ENCODE results near the gene DLG4.

Gene DLG4

DNA sequence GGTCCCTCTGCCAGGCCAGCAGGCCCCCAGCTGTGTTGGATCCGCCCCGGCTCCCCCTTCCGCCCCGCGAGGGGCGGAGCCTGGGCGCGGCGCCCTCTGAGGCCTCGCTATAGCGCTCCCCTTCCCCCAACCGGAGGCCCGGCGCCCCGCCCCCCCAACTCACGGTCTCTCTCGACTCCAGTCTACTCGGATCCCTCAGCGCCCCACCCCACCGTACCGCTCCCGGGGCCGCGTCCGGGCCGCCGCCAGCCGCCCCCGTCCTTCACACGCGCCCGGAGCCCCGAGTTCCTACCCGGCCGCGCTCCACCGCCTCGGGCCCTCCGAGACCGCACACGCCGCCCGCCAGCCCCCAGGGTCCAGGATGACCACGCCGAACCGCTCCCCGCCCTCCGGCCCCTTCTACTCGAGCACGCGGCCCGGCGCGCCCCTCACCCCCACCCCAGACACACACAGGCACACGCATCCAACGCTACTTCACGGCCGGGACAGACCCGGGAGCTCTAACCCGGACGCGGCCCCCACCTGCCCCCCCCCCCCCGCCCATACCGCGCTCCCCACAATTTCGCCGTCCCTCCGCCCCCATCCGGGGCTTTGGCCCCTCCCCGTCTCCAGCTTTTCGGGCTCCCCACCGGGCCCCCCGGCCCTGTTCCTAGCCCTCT lies 18.3 kb upstream of the DLG4 start:
- Histone ChIP-seq H3K4me1 (ENCODE audit: control insufficient read depth in 1 of 2, insufficient read depth in 2 of 2, low read length in 2 of 2) (peaks cover 29 to 51% of the 10 kb centered on the region in 2 donors), H3K9me3 (ENCODE audit: control insufficient read depth in 1 of 2, low read length in 2 of 2) (no peaks in the 10 kb centered on the region), H3K36me3 (ENCODE audit: control insufficient read depth in 1 of 2, insufficient read depth in 2 of 2, low read length in 2 of 2) (peaks cover 26 to 48% of the 10 kb centered on the region in 2 donors), H3K27me3 (ENCODE audit: low read depth, low read length) (no peaks in the 10 kb centered on the region), H3K4me3 (ENCODE audit: low read depth in 1 of 2, low read length in 2 of 2) (peak overlapping the region; percentile 37 to 96), H3K27ac (ENCODE audit: low read length) (peak overlapping the region; percentile 80)

DNA sequence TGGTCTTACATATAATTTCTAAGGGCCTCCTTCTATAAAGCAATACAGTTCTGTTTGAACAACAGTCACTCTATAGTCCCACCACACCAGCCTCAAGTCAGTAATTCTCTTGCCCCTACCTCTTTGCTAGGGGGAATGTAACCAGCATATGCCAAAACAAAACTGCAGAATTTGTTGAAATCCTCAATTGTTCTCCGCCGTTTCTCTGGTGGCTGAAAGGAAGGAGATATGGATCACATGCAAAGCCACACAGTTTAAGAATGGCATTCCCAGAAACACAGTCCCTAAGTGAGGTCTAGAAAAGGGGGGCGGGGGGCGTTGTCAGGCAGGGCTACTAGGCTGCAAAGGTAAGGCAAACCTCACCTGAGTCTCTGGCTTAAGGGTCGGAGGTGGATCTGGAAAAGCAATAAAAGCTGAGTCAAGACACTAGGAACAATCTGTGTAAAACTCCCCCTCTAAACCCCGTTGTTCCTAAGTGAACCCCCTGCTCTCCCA lies 17.7 kb upstream of the DLG4 start:
- H3K27ac ChIP-seq (ENCODE audit: low read length), result peak overlapping the region; percentile 80
- no peaks in the 10 kb centered on the region for H3K27me3 ChIP-seq (ENCODE audit: low read depth, low read length)
- H3K36me3 ChIP-seq (ENCODE audit: control insufficient read depth in 1 of 2, insufficient read depth in 2 of 2, low read length in 2 of 2), result peaks cover 26 to 44% of the 10 kb centered on the region in 2 donors
- H3K4me1 ChIP-seq (ENCODE audit: control insufficient read depth in 1 of 2, insufficient read depth in 2 of 2, low read length in 2 of 2), result peaks cover 31 to 57% of the 10 kb centered on the region in 2 donors
- H3K9me3 ChIP-seq (ENCODE audit: control insufficient read depth in 1 of 2, low read length in 2 of 2), result no peaks in the 10 kb centered on the region
- H3K4me3 ChIP-seq (ENCODE audit: low read depth in 1 of 2, low read length in 2 of 2), result peak overlapping the region; percentile 37 to 96

DNA sequence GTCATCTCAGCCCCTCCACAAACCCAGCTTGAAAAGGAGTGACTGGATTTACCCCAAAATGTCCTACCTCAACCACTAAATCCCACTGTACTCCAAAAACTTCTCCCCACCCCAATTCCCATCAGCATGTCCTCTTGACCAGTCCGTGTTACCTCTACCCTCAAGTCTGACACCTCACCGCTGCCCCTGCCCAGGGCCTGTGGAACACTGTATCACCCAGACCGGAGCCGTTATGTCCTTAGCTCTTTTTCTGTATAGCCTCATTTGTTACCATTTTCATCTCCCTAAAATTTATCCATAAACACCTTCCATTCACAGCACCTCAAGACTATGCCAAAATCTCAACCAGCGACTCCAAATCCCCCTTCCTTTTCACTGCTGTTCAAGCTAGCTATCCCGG lies 17.2 kb upstream of the DLG4 start:
- peaks cover 33 to 62% of the 10 kb centered on the region in 2 donors for H3K4me1 ChIP-seq (ENCODE audit: control insufficient read depth in 1 of 2, insufficient read depth in 2 of 2, low read length in 2 of 2)
- H3K27ac ChIP-seq (ENCODE audit: low read length), result peak overlapping the region; percentile 80
- no peak overlapping the region for H3K4me3 ChIP-seq (ENCODE audit: low read depth in 1 of 2, low read length in 2 of 2)
- H3K36me3 ChIP-seq (ENCODE audit: control insufficient read depth in 1 of 2, insufficient read depth in 2 of 2, low read length in 2 of 2), result peaks cover 26 to 40% of the 10 kb centered on the region in 2 donors
- no peaks in the 10 kb centered on the region for H3K27me3 ChIP-seq (ENCODE audit: low read depth, low read length)
- no peaks in the 10 kb centered on the region for H3K9me3 ChIP-seq (ENCODE audit: control insufficient read depth in 1 of 2, low read length in 2 of 2)

DNA sequence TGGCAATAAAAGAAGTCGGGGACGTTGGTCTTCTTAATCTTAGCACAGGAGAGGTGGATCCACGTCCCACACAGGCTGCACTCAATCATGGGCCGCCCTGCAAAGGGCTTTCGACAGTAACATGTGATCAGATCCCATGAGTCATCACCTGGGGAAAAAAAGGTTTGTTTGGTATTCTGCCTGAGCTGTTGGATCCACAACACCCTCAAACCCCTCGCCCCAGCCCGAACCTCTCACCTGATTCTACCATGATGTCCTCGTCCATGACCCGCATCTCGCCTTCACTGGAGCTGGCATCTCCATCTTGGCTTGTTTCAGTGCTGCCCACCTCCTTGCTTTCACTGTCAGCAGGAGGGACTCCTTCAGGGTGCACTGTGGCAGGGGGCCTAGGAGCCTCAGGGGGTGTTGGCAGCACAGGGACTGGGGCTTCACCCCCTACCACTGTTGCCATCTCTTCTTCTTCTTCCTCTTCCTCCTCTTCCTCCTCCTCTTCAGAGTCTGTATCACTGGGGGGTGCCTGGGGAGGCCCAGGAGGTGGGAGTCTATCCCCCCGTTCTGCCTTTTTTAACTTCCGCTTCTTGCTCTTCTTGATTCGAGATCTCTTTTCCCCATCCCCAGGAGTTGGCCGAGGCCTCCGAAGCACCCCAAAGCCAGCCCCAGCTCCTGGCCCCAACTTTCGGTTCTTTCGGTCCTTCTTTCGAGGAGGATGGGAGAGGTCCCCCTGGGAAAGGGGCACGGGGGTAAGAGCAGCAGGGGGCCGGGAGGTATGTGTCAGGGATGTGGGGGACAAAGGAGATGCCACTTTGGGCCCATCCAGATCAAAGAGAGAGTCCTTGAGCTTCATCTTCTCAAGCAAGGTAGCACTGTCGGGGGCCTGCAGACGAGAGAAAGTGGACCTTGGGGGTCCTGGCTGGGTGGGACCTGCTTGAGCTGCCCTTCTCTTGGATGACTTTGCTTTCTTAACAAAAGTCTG lies 16.3 kb upstream of the DLG4 start:
- Histone ChIP-seq H3K4me3 (ENCODE audit: low read depth in 1 of 2, low read length in 2 of 2) (no peak overlapping the region), H3K27ac (ENCODE audit: low read length) (peak overlapping the region; percentile 76)

DNA sequence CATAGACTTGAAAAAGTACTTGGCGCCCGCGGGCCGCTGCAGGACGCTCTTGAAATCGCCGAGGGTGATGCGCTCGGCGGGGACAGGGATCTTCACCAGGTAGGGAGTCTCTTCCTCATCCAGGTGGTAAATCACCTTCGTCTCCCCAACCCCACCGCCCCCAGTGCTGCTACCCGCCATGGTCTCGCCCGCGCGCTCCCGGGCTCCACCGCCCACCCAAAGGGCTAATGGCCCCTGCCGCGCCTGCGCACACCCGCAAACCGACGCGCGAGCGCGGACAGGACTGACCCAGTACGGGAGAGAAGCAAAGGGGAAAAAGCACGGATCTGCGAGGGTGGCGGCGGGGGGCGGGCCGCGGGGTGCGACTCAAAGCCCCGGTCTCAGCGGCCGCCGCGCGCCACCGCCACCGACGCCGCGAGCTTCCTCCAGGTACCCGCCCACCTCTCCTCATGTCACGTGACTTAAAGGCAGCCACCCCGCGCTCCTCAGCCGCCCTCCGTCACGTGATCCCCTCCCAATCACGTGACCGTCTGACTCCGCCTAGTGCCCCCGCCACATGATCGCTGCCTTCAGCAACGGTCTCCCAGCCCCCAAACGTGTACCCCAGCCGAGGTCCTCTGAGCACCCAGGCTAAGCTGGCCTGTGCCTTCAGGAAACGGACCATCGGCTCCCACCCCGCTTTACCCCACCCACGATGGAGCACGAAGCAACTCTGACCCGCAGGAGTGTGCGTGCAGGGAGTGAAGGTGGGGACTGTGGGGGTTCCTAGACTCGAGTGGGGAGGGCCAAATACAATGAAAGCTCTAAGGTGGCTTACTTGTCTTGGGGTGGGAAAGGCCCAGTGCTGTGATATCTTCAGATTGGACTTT lies 14.7 kb upstream of the DLG4 start, which contains the start of gene DVL2:
Gene DVL2, minus strand, starts transcription at position 435 of the 869 bp plus-strand sequence. Its CDS starts 255 bp downstream, at position 180.
- H3K4me1 ChIP-seq (ENCODE audit: control insufficient read depth in 1 of 2, insufficient read depth in 2 of 2, low read length in 2 of 2), result peaks cover 17 to 44% of the 10 kb centered on the region in 2 donors

More for the DNA sequence above, 16.3 kb upstream of the DLG4 start:
- H3K9me3 ChIP-seq (ENCODE audit: control insufficient read depth in 1 of 2, low read length in 2 of 2), result no peaks in the 10 kb centered on the region
- peaks cover 29 to 57% of the 10 kb centered on the region in 2 donors for H3K4me1 ChIP-seq (ENCODE audit: control insufficient read depth in 1 of 2, insufficient read depth in 2 of 2, low read length in 2 of 2)
- peaks cover 25 to 32% of the 10 kb centered on the region in 2 donors for H3K36me3 ChIP-seq (ENCODE audit: control insufficient read depth in 1 of 2, insufficient read depth in 2 of 2, low read length in 2 of 2)
- no peaks in the 10 kb centered on the region for H3K27me3 ChIP-seq (ENCODE audit: low read depth, low read length)

DNA sequence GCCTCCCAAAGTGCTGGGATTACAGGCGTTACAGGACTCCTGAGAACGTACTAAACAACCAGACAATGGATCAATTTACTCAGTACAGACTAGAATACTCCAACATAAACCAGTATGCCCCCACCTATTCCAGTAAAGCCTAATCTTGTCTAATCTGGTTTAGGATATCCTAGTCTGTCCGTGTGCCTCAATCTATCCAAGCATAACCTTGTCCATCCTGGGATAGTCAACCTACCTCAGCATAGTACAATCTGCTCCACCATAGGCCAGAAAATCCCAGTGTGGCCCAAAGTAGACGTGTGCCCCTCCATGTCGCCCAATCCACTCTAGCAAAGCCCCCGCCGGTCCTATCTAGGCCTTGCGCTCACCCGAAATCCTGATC lies 14.1 kb upstream of the DLG4 start:
- Histone ChIP-seq H3K4me3 (ENCODE audit: low read depth in 1 of 2, low read length in 2 of 2) (peak overlapping the region; percentile 91 to 98), H3K27ac (ENCODE audit: low read length) (peak overlapping the region; percentile 87), H3K27me3 (ENCODE audit: low read depth, low read length) (no peaks in the 10 kb centered on the region), H3K9me3 (ENCODE audit: control insufficient read depth in 1 of 2, low read length in 2 of 2) (no peaks in the 10 kb centered on the region), H3K36me3 (ENCODE audit: control insufficient read depth in 1 of 2, insufficient read depth in 2 of 2, low read length in 2 of 2) (peaks cover 27 to 38% of the 10 kb centered on the region in 2 donors), H3K4me1 (ENCODE audit: control insufficient read depth in 1 of 2, insufficient read depth in 2 of 2, low read length in 2 of 2) (peaks cover 17 to 44% of the 10 kb centered on the region in 2 donors)

More for the DNA sequence above, 14.7 kb upstream of the DLG4 start, which contains the start of gene DVL2:
- Histone ChIP-seq H3K9me3 (ENCODE audit: control insufficient read depth in 1 of 2, low read length in 2 of 2) (no peaks in the 10 kb centered on the region), H3K36me3 (ENCODE audit: control insufficient read depth in 1 of 2, insufficient read depth in 2 of 2, low read length in 2 of 2) (peaks cover 24 to 32% of the 10 kb centered on the region in 2 donors), H3K4me3 (ENCODE audit: low read depth in 1 of 2, low read length in 2 of 2) (peak within 1 kb of the TSS; percentile 91 to 98), H3K27ac (ENCODE audit: low read length) (peak within 1 kb of the TSS; percentile 87), H3K27me3 (ENCODE audit: low read depth, low read length) (no peaks in the 10 kb centered on the region)

DNA sequence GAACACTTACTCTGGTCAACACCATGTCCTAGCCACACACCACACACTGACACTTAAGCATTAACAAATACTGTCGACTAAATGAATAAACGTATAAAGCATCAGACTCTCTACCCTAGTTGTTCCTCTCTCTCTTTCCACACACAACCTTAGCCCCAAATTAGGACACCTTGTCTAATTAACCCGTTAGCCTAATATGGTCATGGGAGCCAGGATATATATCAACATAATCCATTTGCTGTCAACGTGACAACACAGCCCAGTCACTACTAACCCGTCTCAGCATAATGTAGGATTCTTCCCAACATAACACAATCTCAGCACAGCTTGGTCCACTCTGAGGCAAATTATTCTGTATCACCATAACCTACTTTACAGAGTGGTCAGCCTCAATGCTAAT lies 12.5 kb upstream of the DLG4 start:
- H3K4me1 ChIP-seq (ENCODE audit: control insufficient read depth in 1 of 2, insufficient read depth in 2 of 2, low read length in 2 of 2), result peaks cover 12 to 39% of the 10 kb centered on the region in 2 donors
- H3K4me3 ChIP-seq (ENCODE audit: low read depth in 1 of 2, low read length in 2 of 2), result peak overlapping the region; percentile 5 to 98
- H3K27ac ChIP-seq (ENCODE audit: low read length), result no peak overlapping the region
- H3K9me3 ChIP-seq (ENCODE audit: control insufficient read depth in 1 of 2, low read length in 2 of 2), result no peaks in the 10 kb centered on the region
- no peaks in the 10 kb centered on the region for H3K27me3 ChIP-seq (ENCODE audit: low read depth, low read length)
- H3K36me3 ChIP-seq (ENCODE audit: control insufficient read depth in 1 of 2, insufficient read depth in 2 of 2, low read length in 2 of 2), result peaks cover 38 to 54% of the 10 kb centered on the region in 2 donors

DNA sequence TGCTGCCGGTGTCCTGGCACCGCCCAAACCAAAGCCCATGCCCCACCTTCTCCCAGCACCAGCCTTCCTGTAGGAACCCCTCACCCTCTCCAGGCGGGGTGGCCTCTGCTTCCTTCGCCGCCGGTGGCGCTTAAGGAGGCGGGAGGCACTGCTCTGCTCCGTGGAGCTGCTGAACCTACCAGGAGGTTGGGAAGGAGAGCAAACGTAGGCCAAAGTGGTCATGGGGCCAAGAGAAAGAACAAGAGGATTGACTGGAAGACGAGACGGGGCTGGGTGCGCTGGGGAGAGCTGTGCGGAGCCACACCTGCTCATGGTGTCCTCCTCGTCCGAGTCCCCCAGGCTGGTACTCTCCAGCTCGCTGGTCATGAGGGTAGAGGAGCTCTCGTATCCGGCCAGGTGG lies 9.9 kb upstream of the DLG4 start:
- Histone ChIP-seq H3K27me3 (ENCODE audit: low read depth, low read length) (no peaks in the 10 kb centered on the region), H3K4me3 (ENCODE audit: low read depth in 1 of 2, low read length in 2 of 2) (no peak overlapping the region), H3K4me1 (ENCODE audit: control insufficient read depth in 1 of 2, insufficient read depth in 2 of 2, low read length in 2 of 2) (peaks cover 4 to 23% of the 10 kb centered on the region in 2 donors), H3K27ac (ENCODE audit: low read length) (no peak overlapping the region), H3K36me3 (ENCODE audit: control insufficient read depth in 1 of 2, insufficient read depth in 2 of 2, low read length in 2 of 2) (peaks cover 34 to 58% of the 10 kb centered on the region in 2 donors), H3K9me3 (ENCODE audit: control insufficient read depth in 1 of 2, low read length in 2 of 2) (no peaks in the 10 kb centered on the region)

DNA sequence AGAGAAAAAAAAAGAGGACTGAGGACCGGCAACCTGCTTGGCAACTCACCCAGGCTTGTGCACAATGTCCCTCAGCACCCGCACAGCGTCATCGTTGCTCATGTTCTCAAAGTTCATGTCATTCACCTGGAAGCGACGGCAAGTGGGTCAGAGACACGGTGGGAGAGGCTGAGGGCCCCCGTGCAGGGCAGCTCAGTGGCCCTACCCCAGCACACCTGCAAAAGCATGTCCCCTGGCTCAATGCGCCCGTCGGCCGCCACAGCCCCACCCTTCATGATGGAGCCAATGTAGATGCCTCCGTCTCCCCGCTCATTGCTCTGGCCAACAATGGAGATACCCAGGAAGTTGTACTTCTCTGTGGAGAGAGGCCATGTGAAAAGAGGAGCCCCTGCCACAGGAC lies 9.3 kb upstream of the DLG4 start:
- no peak overlapping the region for H3K27ac ChIP-seq (ENCODE audit: low read length)
- H3K4me1 ChIP-seq (ENCODE audit: control insufficient read depth in 1 of 2, insufficient read depth in 2 of 2, low read length in 2 of 2), result peaks cover 4 to 23% of the 10 kb centered on the region in 2 donors
- peaks cover 38 to 62% of the 10 kb centered on the region in 2 donors for H3K36me3 ChIP-seq (ENCODE audit: control insufficient read depth in 1 of 2, insufficient read depth in 2 of 2, low read length in 2 of 2)

More for the DNA sequence above, 9.3 kb upstream of the DLG4 start:
- Histone ChIP-seq H3K27me3 (ENCODE audit: low read depth, low read length) (no peaks in the 10 kb centered on the region), H3K9me3 (ENCODE audit: control insufficient read depth in 1 of 2, low read length in 2 of 2) (no peaks in the 10 kb centered on the region), H3K4me3 (ENCODE audit: low read depth in 1 of 2, low read length in 2 of 2) (no peak overlapping the region)

Data from muscle layer of duodenum (tissue), 2 donors.